ENCODE measurements around the gene CLASP2.

DNA sequence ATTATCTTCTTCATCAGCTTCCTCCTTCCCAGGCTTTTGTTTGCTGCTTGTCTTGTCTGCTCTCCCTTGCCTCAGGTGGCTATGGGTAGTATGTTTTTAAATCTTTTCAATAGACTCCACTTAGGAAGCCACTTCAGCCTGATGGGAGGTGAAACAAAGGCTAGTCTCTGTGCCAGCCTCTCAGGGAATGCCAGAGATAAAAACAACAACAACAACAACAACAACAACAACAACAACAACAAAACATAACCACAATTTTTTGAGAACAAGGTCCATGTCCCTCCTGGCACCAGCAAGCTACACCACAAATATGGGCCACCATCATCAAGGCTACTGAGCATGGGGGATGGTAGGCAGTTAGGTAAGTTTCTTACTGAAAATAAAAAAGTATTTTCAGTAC, 213.0 kb downstream of the CLASP2 start:
- TF ChIP-seq, protein P1, sequence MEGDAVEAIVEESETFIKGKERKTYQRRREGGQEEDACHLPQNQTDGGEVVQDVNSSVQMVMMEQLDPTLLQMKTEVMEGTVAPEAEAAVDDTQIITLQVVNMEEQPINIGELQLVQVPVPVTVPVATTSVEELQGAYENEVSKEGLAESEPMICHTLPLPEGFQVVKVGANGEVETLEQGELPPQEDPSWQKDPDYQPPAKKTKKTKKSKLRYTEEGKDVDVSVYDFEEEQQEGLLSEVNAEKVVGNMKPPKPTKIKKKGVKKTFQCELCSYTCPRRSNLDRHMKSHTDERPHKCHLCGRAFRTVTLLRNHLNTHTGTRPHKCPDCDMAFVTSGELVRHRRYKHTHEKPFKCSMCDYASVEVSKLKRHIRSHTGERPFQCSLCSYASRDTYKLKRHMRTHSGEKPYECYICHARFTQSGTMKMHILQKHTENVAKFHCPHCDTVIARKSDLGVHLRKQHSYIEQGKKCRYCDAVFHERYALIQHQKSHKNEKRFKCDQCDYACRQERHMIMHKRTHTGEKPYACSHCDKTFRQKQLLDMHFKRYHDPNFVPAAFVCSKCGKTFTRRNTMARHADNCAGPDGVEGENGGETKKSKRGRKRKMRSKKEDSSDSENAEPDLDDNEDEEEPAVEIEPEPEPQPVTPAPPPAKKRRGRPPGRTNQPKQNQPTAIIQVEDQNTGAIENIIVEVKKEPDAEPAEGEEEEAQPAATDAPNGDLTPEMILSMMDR (IDR thresholded peaks at IDR 0.05; ENCODE audit: low read length), result no peak
- TF ChIP-seq EZH2phosphoT487 (IDR thresholded peaks at IDR 0.05; ENCODE audit: low read length), result no peak

Data from MM.1S (cell line).